HepG2 (cell line): ENCODE results near the gene AKTIP. TPM values are rescaled to one million over a fixed set of nuclear protein-coding genes. Genes with fewer than 3 reads are reported as not detected.

Source experiments
- ATAC-seq: fragments of 200-7000 bp; cut with Tn5 transposase; 3 replicates; pipeline ENCODE4 v1.9.1; 2020; ENCODE audit warnings: mild to moderate bottlenecking, moderate library complexity
- BruUV-seq: library from RNA; stranded (reverse); fragments of 400-500 nt; replicated peaks from 2 replicates; lab custom pipeline; 2021; lab: Mats Ljungman, UMichigan
- CTCF ChIA-PET: fragments of 300-600 bp; formaldehyde crosslinking; extraction: SDS; loops from one replicate; lab custom pipeline; 2021; ENCODE audit warnings: low total read pairs, inconsistent platforms, low intra/inter-chr PET ratio; lab: Yijun Ruan, JAX
- POLR2A ChIA-PET: fragments of 350-600 bp; sonication (Branson Sonifier 250); formaldehyde crosslinking; loops from one replicate; lab custom pipeline; 2020; ENCODE audit warnings: antibody characterized with exemption, inconsistent platforms; lab: Yijun Ruan, JAX
- DNase-seq: peaks from one replicate; pipeline ENCODE4 v3.0.0-alpha.2; 2015; ENCODE audit warnings: low spot score
- FAIRE-seq: peaks from 3 replicates; lab custom pipeline; 2011; peaks lifted over from hg19 to GRCh38; lab: Jason Lieb, UNC
- H2AFZ ChIP-seq: one replicate; pipeline ENCODE4 v1.6.1; 2011; ENCODE audit warnings: low read length, inconsistent platforms
- H3K27ac ChIP-seq: fragments of 300-600 bp; 3 replicates; pipeline ENCODE4 v1.8.0; 2011; ENCODE audit warnings: mixed run types, mild to moderate bottlenecking, mixed read lengths, low read length, inconsistent platforms; ENCODE audit not compliant: insufficient read depth; ENCODE audit errors: extremely low read length
- H3K27me3 ChIP-seq, 2 experiments: fragments of 200-600 bp in 1 of 2; 2 replicates in 1 of 2; 3 replicates in 1 of 2; pipeline versions ENCODE4 v1.6.0 to v1.8.0; 2011; ENCODE audit warnings: low read length in 2 of 2, mild to moderate bottlenecking in 2 of 2, moderate library complexity in 2 of 2, inconsistent platforms in 1 of 2; ENCODE audit not compliant: insufficient read depth in 2 of 2, control insufficient read depth in 1 of 2
- H3K36me3 ChIP-seq, 2 experiments: fragments of 200-600 bp in 1 of 2; replicated peaks in 1 of 2; 2 replicates in 1 of 2; 3 replicates in 1 of 2; pipeline versions ENCODE4 v1.5.1 to v1.8.0; 2011; ENCODE audit warnings: low read length in 2 of 2, inconsistent platforms in 1 of 2; ENCODE audit not compliant: insufficient read depth in 2 of 2, control insufficient read depth in 1 of 2
- H3K4me1 ChIP-seq: 2 replicates; pipeline ENCODE4 v1.5.1; 2012; ENCODE audit warnings: low read length, inconsistent platforms; ENCODE audit not compliant: insufficient read depth
- H3K4me2 ChIP-seq: 2 replicates; pipeline ENCODE4 v1.6.0; 2011; ENCODE audit warnings: low read depth, low read length, inconsistent platforms
- H3K4me3 ChIP-seq, 3 experiments: fragments of 200-600 bp in 1 of 3; sonication (generic), shearing (Covaris generic) in 1 of 3; replicated peaks in 1 of 3; 2 replicates each; pipeline ENCODE4 v1.5.1; 2011 to 2016; ENCODE audit warnings: low read length in 3 of 3, inconsistent platforms in 2 of 3, low read depth in 2 of 3, mild to moderate bottlenecking in 2 of 3, control low read depth in 1 of 3, mixed read lengths in 1 of 3; ENCODE audit not compliant: insufficient read depth in 1 of 3
- H3K79me2 ChIP-seq: one replicate; pipeline ENCODE4 v1.6.1; 2011; ENCODE audit warnings: low read length, inconsistent platforms; ENCODE audit not compliant: insufficient read depth
- H3K9ac ChIP-seq: 2 replicates; pipeline ENCODE4 v1.6.0; 2011; ENCODE audit warnings: mild to moderate bottlenecking, low read depth, low read length, inconsistent platforms; ENCODE audit not compliant: insufficient read depth
- H3K9me3 ChIP-seq: 2 replicates; pipeline ENCODE4 v1.5.1; 2012; ENCODE audit warnings: mild to moderate bottlenecking, low read length
- H4K20me1 ChIP-seq: 2 replicates; pipeline ENCODE4 v1.6.0; 2011; ENCODE audit warnings: inconsistent platforms, mild to moderate bottlenecking, low read length, moderate library complexity; ENCODE audit not compliant: insufficient read depth
- MIER2 ChIP-seq: IDR thresholded peaks from 2 replicates; pipeline ENCODE4 v1.6.1; 2016; ENCODE audit warnings: missing biosample characterization, missing genetic modification reagents
- MTF2 ChIP-seq: sonication (generic); formaldehyde crosslinking; IDR thresholded peaks from 2 replicates; pipeline ENCODE4 v1.5.0; 2020; ENCODE audit warnings: missing genetic modification reagents, borderline replicate concordance
- ZNF121 ChIP-seq: sonication (generic); formaldehyde crosslinking; IDR thresholded peaks from 2 replicates; pipeline ENCODE4 v1.5.0; 2020; ENCODE audit warnings: mild to moderate bottlenecking, missing genetic modification reagents
- ZNF670 ChIP-seq: sonication (generic); formaldehyde crosslinking; IDR thresholded peaks from 2 replicates; pipeline ENCODE4 v1.8.0; 2022; ENCODE audit warnings: mild to moderate bottlenecking, missing genetic modification reagents, borderline replicate concordance
- WGBS: methylation state at CpG from one replicate; pipeline ENCODE4 v1.1.6; 2017; ENCODE audit warnings: low lambda C conversion rate; 5-methylcytosine and 5-hydroxymethylcytosine counted together
- in situ Hi-C: cut with HindIII; loops from 2 replicates; pipeline ENCODE4 v1.10.0; 2017; ENCODE audit warnings: low pct_unique_long_range_greater_than_20kb; ENCODE audit not compliant: extremely low pct_ligation_motif_present
- intact Hi-C: fragments of 100-400 bp; cut with micrococcal nuclease; formaldehyde crosslinking; loops from one replicate; pipeline ENCODE4 v1.10.0; 2022; ENCODE audit not compliant: unreplicated experiment
- polyA plus RNA-seq, 8 experiments: library from polyadenylated mRNA; depleted of rRNA in 3 of 8; stranded (reverse) in 7 of 8; unstranded in 1 of 8; fragments of >200 nt; fragmentation: Illumina TruSeq in 4 of 8; extraction: Trizol in 4 of 8; gene quantifications; 2 replicates each; pipeline versions ENCODE4 v1.2.1 to v1.2.3, GENCODE V29; 2011 to 2016; ENCODE audit warnings: low read depth in 4 of 8, missing spikeins in 1 of 8, mixed read lengths in 1 of 8; ENCODE audit not compliant: insufficient read depth in 1 of 8
- total RNA-seq, 5 experiments: library from RNA; depleted of rRNA; stranded (reverse); fragments of >200 nt; fragmentation: Illumina TruSeq; extraction: Trizol; gene quantifications; 2 replicates each; pipeline ENCODE4 v1.2.3, GENCODE V29; 2016; ENCODE audit warnings: low read depth in 1 of 5

The AKTIP gene
- total and polyA plus RNA-seq, 2 of the 13 experiments (the other 11 are each of a cell fraction or from before 2014, with no cell fraction given): 28.8 to 49.0 TPM

DNA sequence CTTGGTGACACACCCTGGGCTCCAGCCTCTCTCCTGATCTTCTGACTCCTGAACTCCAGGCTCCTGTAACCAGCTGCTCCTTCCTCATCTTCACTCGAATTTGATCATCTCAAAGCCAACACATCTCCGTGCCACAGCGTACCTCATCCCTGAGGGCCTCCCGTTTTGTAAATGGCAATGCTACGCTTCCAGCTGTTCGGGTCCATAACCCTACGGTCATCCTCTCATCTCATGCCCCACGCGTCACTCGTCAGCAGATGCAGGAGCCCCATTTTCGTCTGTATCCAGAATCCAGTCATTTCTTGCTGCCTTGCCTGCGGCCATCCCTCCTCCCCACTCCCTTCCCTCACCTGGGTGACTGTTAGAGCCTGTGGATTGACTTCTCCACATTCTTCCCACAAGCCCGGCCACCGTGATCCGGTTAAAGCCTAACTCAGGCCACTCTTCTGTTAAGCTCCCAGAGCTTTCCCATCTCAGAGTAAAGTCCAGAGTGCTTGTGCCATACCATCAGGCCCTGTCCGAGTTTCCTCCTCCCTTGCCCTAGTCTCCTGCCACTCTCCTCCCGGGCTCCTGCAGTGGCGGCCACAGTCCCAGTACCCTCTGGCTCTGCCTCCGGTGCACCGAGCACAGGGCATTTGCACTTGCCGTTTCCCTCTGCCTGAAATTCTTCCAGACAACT, 20.3 kb upstream of the AKTIP start (continued):
- no peak for TF ChIP-seq ZNF670 (CRISPR knock-in tag)

DNA sequence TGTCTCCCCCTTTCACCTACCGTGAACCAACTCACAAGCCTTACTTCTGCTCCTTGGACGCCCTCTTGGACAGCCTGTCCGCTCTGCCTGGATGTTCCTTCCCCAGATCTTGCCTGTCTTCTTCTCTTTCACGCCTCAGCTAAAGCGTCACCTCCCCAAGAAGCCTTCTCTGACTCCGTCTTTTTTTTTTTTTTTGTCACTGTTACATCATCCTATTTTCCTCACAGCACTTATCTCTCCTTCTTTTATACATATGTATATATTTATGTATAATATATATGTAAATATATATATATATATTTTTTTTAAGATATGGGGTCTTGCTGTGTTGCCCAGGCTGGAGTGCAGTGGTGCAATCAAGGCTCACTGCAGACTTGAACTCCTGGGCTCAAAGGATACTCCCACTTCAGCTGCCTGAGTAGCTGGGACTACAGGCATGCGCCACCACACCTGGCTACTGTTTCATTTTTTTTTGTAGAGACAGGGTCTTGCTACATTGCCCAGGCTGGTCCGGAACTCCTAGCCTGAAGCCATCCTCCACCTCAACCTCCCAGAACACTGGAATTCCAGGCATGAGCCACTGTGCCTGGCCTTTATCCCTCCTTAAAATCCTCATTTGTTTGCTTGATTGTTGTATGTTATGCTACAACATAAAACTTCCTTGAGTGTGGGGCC, 16.5 kb upstream of the AKTIP start:
- H2AFZ ChIP-seq: no peak overlapping the region
- no peaks in the 10 kb centered on the region for H3K9me3 ChIP-seq
- no peak overlapping the region for H3K9ac ChIP-seq
- TF ChIP-seq MTF2 (CRISPR knock-in tag) (0 out of 2 replicates have a peak, but pooled peaks have one; percentile 32), MIER2 (CRISPR knock-in tag) (no peak), ZNF121 (peak; percentile 95)
- H3K27me3 ChIP-seq: no peaks in the 10 kb centered on the region
- no peak for FAIRE-seq
- H3K79me2 ChIP-seq: no peaks in the 10 kb centered on the region
- no peak overlapping the region for H3K4me3 ChIP-seq
- H3K4me1 ChIP-seq: peaks cover 58% of the 10 kb centered on the region
- intact Hi-C loops (loop anchor here (10.0 kb wide), 1 partner anchor 465 kb away; the partner anchor contains the start of genes CHD9 and CHD9NB), in situ Hi-C loops (no loop called here)
- H3K36me3 ChIP-seq: no peaks in the 10 kb centered on the region
- CTCF ChIA-PET: no interaction called here
- DNase-seq: no peak
- H3K4me2 ChIP-seq: no peak overlapping the region
- POLR2A ChIA-PET: interaction anchor here (1.3 to 1.5 kb wide), 2 partner anchors 8 to 16 kb away, joined by 5 to 8 read pairs; partner anchors contain the start of gene AKTIP
- H3K27ac ChIP-seq: peak overlapping the region; percentile 20
- BruUV-seq: no TSS peak
- ATAC-seq: no peak
- H4K20me1 ChIP-seq: no peaks in the 10 kb centered on the region
- 93% methylated on average over 8 of the region's 8 CpGs for WGBS
